GM18870 (cell line): ENCODE data around the gene VAMP1.
"Not testable (repeated sequence)": the region's sequence is repeated elsewhere in the genome, so short reads cannot be mapped to it uniquely, and the experiment has no call there.

Source experiments
- ATAC-seq: cut with Tn5 transposase; IDR thresholded peaks from one replicate; pipeline ENCODE4 v1.9.1; 2021; ENCODE audit warnings: moderate library complexity; ENCODE audit not compliant: unreplicated experiment

VAMP1 gene

DNA sequence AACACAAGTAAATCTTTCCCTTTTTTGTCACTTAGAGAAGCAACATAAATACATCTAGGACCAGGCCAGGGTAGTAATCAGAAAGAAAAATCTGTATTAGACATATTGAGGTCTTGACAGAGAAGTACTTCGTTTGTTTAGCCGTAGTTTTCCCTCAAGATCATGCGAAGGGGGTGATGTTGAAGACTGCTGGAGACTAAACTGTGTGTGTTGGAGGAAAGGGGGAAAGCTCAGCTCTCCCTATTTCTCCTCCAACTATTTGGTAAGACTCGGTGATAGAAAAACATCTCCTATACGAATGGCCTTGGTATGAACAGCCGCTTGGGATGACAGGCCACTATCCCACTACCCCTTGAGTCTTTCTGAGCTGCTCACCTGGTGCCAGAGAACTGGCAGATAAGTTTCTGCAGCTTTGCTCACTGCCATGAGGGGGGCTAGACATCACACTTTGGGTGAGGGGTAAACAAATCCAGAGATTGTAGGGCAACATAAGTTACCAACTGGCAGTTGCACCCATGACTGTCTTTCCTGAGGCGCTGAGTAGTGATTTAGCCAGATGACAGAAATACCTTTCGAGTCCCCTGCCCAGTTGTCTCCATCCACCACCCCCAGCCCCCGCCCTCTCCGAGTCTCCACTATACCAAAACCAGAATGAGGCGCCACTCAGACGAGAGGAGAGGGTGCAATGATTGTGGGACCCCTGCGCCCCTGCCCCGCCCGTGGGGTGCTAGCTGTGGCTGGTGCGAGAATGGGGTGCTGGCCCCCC, 685 bp downstream of the VAMP1 start:
- ATAC-seq, result no peak

DNA sequence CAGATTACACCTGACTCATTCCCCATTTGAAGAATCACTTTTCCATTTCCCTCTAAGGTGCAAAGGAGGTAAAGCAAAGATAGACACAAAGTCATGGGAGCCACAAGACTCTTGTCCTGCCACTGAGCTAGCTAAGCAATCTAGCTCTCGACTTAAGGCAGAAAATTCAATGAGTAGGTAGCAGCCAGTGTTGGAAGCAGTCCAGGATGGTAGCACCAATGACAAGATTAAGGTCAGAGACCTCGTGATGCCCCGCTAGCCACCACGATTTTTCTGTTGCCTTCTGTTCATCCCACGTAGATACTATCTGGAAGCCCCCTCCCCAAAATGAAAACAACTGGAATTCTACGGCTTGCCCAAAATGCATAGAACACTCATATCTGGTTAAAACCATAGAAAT, 1.4 kb downstream of the VAMP1 start:
- no peak for ATAC-seq

GRCh38 chr12:6468283-6468575, 2.2 kb downstream of the VAMP1 start:
- no peak for ATAC-seq

DNA sequence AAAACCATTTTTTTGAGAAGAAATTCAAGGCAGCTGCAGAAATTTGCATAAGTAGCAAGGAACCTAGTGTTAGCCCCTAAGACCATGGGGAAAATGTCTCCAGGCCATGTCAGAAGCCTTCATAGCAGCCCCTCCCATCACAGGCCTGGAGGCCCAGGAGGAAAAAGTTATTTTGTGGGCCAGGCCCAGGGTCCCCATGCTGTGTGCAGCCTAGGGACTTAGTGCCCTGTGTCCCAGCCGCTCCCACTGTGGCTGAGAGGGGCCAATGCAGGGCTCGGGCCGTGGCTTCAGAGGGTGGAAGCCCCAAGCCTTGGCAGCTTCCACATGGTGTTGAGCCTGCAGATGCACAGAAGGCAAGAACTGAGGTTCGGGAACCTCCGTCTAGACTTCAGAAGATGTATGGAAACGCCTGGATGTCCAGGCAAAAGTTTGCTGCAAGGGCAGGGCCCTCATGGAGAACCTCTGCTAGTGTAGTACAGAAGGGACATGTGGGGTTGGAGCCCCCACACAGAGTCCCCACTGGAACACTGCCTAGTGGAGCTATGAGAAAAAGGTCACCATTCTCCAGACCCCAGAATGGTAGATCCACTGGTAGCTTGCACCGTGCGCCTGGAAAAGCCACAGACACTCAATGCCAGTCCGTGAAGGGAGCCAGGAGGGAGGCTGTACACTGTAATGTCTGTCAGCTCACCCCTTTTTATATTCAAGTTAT, 2.8 kb downstream of the VAMP1 start:
- ATAC-seq, result not testable (repeated sequence)

GRCh38 chr12:6466751-6467150, 3.7 kb downstream of the VAMP1 start:
- not testable (repeated sequence) for ATAC-seq

- no peak for ATAC-seq
These were observed 4.3 kb downstream of the VAMP1 start for GRCh38 chr12:6466184-6466573.

DNA sequence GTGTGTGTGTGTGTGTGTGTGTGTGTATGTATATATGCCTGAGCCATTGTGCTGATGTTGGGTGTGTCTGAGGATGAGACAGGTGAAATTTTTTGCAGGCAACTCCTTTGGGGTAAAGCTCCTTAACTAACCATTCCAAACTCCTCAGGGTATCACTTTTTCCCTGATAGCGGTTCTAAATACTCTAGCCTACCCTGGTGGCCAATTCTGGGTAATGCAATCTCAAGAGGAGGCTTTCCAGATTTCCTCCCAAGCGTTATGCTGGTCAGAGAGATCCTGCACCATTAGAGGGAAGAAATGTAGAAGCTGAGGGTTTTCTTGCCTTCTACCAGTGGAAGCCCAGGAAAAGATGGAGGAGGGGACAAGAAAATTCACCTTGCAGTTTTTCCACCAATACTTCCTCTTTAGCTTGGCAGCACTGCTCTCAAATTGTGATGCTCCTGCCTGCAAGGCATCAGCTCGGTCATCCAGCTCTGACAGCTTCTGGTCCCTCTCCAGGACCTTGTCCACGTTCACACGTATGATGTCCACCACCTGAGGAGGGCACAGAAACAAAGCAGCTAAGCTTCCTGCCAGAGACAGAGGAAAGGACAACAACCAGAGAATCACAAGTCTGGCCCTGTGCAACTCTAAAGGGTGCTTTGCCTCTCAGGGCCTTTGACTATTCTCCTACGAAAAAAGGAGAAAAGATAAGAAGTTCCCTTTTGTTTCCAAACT, 4.9 kb downstream of the VAMP1 start:
- ATAC-seq, result no peak

DNA sequence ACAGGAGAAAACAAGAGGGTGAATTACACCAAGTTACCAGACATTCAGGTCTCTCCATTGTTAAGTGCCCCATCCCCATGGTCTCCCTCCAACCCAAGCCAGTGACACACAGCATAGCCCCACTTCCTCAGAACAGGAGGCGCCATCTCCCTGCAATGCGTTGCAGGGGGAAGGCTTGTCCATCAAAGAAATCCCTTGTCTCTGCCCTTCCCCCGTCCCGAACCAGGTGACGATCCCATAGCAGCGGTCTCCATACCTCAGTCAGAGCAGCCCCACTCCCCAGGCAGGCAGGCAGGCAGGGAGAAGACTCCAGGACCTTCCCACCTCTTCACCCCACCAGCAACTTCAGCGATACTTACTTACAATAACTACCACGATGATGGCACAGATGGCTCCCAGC, 5.9 kb downstream of the VAMP1 start:
- no peak for ATAC-seq

DNA sequence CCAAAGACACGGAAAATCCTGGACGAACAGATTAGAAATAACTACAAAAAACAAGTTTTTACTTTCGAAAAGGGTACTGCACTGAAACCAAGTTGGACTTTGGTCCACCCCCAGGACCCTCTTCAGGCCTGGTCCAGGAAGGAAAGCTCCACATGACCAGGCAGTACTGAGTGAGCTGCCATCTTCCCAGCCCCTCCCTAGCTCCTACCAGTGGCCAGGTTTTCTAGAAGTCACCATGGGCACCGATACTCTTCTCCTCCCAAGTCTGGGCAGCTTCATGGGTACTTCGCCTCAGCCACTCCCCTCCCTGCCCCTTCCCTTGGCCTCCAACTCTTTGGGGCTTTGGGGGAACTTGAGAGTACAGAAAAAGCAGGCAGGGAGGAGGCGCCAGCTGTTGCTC, 6.6 kb downstream of the VAMP1 start:
- ATAC-seq, result no peak

DNA sequence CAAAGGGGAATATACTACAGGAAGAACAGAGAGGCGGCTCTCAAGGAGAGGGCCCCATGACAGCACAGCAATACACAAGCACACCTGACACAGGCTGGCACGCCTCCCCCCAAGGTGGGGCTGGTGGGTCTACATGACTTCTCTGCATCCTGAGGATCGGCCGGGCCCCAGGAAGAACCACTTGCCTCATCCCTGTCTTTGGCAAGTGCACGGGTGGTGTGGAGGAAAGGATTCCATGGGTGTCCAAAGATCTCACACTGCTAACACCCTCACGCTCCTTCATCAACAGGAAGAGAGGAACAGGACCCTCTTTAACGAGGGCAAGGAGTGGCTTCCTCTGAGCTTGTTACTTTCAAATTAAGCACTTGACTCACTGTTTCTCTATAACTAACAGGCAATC, 7.3 kb downstream of the VAMP1 start:
- ATAC-seq, result no peak

DNA sequence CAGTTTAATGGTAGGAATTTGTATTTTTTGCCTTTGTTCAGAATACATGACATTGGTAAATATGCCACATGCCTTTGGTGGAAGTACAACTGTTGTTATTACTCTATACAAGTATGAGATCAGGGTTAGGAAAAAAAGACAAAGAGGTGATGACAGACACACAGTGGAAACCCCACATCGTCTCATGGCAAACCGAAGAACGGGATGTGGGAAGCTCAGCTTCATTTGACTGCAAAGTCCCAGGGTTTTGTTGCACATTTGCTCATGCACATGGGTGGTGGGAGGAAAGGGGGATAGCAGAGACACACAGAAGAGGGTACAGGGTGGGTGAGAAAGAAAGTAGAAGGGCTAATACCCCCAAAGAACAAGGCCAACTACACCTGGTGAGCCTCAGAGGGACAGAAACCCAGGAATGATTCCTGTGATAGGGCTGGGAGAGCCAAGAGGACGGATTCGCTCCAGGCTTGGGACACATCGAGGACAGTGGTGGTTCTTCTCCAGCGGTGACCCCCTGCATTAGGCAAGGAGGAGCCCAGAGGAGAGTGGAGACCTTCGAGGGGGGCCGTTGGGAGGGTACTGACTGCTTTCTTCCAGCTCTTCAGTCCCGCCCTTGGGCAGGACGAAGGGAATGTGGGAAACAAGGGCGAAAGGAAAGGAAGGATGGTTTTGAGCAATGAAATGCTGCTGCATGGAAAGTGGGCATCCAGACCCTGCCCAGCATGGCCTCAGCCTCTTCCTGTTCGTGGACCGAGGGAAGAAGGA, 8.1 kb downstream of the VAMP1 start:
- ATAC-seq, result no peak

GRCh38 chr12:6461401-6462233, 8.9 kb downstream of the VAMP1 start:
- peak; percentile 66 for ATAC-seq

DNA sequence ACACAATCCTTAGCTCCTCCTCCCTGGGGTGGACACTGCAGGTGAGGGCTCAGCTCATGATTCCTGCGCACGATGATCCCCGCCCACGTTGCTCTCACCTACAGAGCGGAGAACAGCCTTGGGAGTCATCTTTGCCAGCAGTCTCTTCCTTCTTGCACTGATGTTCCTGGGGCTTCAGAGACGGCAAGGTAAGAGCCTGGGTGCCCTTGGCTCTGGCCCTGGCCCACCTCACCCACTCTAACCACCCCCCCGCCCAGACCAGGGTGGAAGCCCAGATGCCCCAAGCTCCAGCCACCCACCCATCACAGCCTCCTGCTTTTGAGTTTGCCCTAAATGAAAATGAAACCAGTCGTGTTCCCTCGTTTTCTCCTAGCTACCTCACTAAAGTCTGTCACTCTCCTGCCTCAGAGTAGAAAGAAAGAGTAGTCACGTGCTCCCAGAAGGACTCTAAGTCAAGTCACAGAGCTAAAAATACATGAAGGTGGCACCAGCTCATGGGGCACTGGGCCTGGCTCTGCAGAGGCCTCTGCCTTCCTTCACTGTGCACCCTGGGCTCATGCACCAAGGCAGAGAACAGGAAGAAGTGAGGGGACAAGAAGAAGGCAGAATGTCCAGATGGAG, 9.6 kb downstream of the VAMP1 start:
- ATAC-seq, result no peak

DNA sequence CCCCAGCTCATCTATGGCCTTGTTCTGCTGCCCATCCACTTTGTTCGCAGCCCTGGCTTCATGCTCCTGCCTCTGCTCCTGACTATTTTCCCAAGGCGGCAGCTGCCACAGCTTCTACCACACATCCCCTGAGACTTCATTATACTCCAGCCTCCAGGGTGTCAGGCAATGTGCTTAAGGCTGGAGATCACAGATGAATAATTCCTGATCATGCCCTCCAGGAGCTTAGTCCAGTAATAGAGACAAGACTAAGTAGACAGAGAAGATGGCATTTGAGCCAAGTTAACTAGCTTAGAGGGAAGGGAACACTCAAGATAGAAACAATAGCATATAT, 11.5 kb downstream of the VAMP1 start:
- ATAC-seq, result no peak

GRCh38 chr12:6458281-6459003, 12.0 kb downstream of the VAMP1 start:
- no peak for ATAC-seq

GRCh38 chr12:6457220-6457945, 13.1 kb downstream of the VAMP1 start:
- no peak for ATAC-seq

DNA sequence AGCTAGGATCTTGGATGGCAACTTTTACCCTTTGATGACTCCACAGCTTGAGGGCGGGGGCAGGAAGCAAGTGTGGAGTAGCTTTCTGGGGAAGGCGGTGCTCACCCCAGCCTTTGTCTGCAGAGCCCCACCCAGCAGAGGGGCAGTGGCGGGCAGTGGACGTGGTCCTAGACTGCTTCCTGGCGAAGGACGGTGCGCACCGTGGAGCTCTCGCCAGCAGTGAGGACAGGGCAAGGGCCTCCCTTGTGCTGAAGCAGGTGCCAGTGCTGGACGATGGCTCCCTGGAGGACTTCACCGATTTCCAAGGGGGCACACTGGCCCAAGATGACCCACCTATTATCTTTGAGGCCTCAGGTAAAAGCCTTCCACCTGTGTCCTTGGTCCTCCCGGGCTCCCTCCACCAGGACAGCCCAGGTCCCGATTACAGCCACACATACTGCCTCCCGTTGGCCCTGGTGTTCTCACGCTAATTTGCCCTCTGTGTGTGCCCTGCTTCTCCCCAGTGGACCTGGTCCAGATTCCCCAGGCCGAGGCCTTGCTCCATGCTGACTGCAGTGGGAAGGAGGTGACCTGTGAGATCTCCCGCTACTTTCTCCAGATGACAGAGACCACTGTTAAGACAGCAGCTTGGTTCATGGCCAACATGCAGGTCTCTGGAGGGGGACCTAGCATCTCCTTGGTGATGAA, 17.4 kb downstream of the VAMP1 start:
- no peak for ATAC-seq

- ATAC-seq, result no peak
These were observed 18.1 kb downstream of the VAMP1 start for GRCh38 chr12:6452245-6452943.
